NT2/D1 (cell line): ENCODE measurements around the gene LRP6.

Experiments
- YY1 ChIP-seq: IDR thresholded peaks from 2 replicates; pipeline ENCODE4 v1.6.1; 2011; ENCODE audit not compliant: insufficient read length, insufficient read depth
- ZNF274 ChIP-seq: IDR thresholded peaks from 2 replicates; pipeline ENCODE4 v1.6.1; 2011; ENCODE audit warnings: mild to moderate bottlenecking, low read depth, low read length

- TF ChIP-seq YY1, result no peak
- no peak for TF ChIP-seq ZNF274
These were observed 68.7 kb downstream of the LRP6 start for GRCh38 chr12:12198124-12198523.
